ENCODE measurements around the gene CLSTN2. TPM values are rescaled to one million over a fixed set of nuclear protein-coding genes. Genes with fewer than 3 reads are reported as not detected.

The CLSTN2 gene
- total and polyA plus RNA-seq, 2 of the 13 experiments (the other 11 are each of a cell fraction or from before 2014, with no cell fraction given), result not detected

DNA sequence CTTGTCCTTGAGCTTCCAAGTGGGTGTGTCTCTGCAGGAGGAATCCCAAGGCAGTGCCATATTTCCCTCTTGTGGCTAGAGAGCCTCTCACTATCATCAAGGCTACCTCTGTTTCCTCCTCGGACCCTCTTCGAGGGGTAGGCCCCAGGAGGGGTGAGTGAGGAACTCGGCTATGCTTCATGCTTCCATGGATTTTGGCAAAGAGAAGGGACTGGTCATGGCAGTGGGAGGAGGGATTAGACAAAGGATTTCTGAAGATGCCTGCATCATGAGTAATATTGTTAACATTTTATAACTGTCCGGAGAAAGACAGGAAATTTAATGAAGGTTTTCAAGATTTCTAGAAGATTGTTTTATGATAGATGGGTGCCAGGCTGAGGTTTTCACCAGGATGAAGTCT lies 241.5 kb downstream of the CLSTN2 start (continued):
- TF ChIP-seq, protein P1, sequence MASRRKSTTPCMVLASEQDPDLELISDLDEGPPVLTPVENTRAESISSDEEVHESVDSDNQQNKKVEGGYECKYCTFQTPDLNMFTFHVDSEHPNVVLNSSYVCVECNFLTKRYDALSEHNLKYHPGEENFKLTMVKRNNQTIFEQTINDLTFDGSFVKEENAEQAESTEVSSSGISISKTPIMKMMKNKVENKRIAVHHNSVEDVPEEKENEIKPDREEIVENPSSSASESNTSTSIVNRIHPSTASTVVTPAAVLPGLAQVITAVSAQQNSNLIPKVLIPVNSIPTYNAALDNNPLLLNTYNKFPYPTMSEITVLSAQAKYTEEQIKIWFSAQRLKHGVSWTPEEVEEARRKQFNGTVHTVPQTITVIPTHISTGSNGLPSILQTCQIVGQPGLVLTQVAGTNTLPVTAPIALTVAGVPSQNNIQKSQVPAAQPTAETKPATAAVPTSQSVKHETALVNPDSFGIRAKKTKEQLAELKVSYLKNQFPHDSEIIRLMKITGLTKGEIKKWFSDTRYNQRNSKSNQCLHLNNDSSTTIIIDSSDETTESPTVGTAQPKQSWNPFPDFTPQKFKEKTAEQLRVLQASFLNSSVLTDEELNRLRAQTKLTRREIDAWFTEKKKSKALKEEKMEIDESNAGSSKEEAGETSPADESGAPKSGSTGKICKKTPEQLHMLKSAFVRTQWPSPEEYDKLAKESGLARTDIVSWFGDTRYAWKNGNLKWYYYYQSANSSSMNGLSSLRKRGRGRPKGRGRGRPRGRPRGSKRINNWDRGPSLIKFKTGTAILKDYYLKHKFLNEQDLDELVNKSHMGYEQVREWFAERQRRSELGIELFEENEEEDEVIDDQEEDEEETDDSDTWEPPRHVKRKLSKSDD (CRISPR knock-in tag; IDR thresholded peaks at IDR 0.05; ENCODE audit: low read depth), result no peak
- TF ChIP-seq MZF1 (CRISPR knock-in tag; IDR thresholded peaks at IDR 0.05; ENCODE audit: borderline replicate concordance), result no peak
- no peak for TF ChIP-seq ZNF20 (CRISPR knock-in tag; IDR thresholded peaks at IDR 0.05)

DNA sequence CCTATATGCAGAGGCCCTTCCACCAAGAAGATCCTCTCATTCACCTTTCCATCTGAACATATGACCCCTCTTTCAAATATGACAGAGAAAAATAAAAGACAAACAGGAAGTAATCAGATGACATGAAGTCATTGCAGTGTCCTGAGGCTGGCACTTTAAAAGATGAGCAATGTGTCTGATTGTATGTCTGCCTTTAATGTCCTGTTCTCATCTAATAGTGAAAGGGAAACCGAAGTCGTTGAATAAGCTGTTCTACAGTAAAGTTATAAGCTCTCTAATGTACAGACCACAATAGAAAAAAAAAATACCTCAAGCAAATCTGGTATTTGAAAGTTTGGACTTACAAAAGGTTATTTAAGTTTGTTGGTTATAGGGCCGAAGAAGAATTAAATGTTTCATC lies 243.0 kb downstream of the CLSTN2 start:
- no peak overlapping the region for H3K9ac ChIP-seq (ENCODE audit: insufficient read depth, low read depth, low read length)
- H3K9me3 ChIP-seq (ENCODE audit: low read length), result no peaks in the 10 kb centered on the region
- ATAC-seq (no peak), FAIRE-seq (no peak), DNase-seq (ENCODE audit: low spot score) (no peak)
- in situ Hi-C loops (cut with HindIII; ENCODE audit: extremely low pct_ligation_motif_present, low pct_unique_long_range_greater_than_20kb), result no loop called here
- BruUV-seq (replicated peaks), result no TSS peak
- intact Hi-C loops (cut with micrococcal nuclease; ENCODE audit: unreplicated experiment), result no loop called here
- no peak overlapping the region for H2AFZ ChIP-seq (ENCODE audit: low read length)
- WGBS (ENCODE audit: low lambda C conversion rate), result 1% methylated on average over 3 of the region's 3 CpGs
- no peaks in the 10 kb centered on the region for H3K27me3 ChIP-seq (ENCODE audit: control insufficient read depth in 1 of 2, insufficient read depth in 2 of 2, low read length in 2 of 2)
- no peaks in the 10 kb centered on the region for H3K36me3 ChIP-seq (replicated peaks in 1 of 2; ENCODE audit: control insufficient read depth in 1 of 2, insufficient read depth in 2 of 2, low read length in 2 of 2)
- POLR2A ChIA-PET, result no interaction called here
- CTCF ChIA-PET (ENCODE audit: low intra/inter-chr PET ratio, low total read pairs), result no interaction called here
- H3K4me2 ChIP-seq (ENCODE audit: low read depth, low read length), result no peak overlapping the region
- no peak overlapping the region for H3K27ac ChIP-seq (ENCODE audit: extremely low read length, insufficient read depth, low read length)
- H4K20me1 ChIP-seq (ENCODE audit: insufficient read depth, low read length), result no peaks in the 10 kb centered on the region
- H3K4me3 ChIP-seq (replicated peaks in 1 of 3; ENCODE audit: insufficient read depth in 1 of 3, low read depth in 2 of 3, low read length in 3 of 3), result no peak overlapping the region
- no peaks in the 10 kb centered on the region for H3K4me1 ChIP-seq (ENCODE audit: insufficient read depth, low read length)
- no peaks in the 10 kb centered on the region for H3K79me2 ChIP-seq (ENCODE audit: insufficient read depth, low read length)
- no peak for TF ChIP-seq CBX1 (IDR thresholded peaks at IDR 0.05; ENCODE audit: low read depth)
- TF ChIP-seq, protein P2, sequence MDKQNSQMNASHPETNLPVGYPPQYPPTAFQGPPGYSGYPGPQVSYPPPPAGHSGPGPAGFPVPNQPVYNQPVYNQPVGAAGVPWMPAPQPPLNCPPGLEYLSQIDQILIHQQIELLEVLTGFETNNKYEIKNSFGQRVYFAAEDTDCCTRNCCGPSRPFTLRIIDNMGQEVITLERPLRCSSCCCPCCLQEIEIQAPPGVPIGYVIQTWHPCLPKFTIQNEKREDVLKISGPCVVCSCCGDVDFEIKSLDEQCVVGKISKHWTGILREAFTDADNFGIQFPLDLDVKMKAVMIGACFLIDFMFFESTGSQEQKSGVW (CRISPR knock-in tag; IDR thresholded peaks at IDR 0.05; ENCODE audit: borderline replicate concordance), result no peak
- TF ChIP-seq, protein P3, sequence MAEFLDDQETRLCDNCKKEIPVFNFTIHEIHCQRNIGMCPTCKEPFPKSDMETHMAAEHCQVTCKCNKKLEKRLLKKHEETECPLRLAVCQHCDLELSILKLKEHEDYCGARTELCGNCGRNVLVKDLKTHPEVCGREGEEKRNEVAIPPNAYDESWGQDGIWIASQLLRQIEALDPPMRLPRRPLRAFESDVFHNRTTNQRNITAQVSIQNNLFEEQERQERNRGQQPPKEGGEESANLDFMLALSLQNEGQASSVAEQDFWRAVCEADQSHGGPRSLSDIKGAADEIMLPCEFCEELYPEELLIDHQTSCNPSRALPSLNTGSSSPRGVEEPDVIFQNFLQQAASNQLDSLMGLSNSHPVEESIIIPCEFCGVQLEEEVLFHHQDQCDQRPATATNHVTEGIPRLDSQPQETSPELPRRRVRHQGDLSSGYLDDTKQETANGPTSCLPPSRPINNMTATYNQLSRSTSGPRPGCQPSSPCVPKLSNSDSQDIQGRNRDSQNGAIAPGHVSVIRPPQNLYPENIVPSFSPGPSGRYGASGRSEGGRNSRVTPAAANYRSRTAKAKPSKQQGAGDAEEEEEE (CRISPR knock-in tag; IDR thresholded peaks at IDR 0.05; ENCODE audit: borderline replicate concordance), result no peak
- no peak for TF ChIP-seq ZBTB42 (CRISPR knock-in tag; IDR thresholded peaks at IDR 0.05)
- TF ChIP-seq JUNB (CRISPR knock-in tag; IDR thresholded peaks at IDR 0.05; ENCODE audit: borderline replicate concordance), result no peak
- no peak for TF ChIP-seq ZNF432 (CRISPR knock-in tag; IDR thresholded peaks at IDR 0.05; ENCODE audit: borderline replicate concordance)
- no peak for TF ChIP-seq MLLT10 (CRISPR knock-in tag; IDR thresholded peaks at IDR 0.05)
- TF ChIP-seq ZNF30 (CRISPR knock-in tag; IDR thresholded peaks at IDR 0.05), result no peak
- TF ChIP-seq, protein P4, sequence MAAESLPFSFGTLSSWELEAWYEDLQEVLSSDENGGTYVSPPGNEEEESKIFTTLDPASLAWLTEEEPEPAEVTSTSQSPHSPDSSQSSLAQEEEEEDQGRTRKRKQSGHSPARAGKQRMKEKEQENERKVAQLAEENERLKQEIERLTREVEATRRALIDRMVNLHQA (CRISPR knock-in tag; IDR thresholded peaks at IDR 0.05), result no peak
- TF ChIP-seq, protein P5, sequence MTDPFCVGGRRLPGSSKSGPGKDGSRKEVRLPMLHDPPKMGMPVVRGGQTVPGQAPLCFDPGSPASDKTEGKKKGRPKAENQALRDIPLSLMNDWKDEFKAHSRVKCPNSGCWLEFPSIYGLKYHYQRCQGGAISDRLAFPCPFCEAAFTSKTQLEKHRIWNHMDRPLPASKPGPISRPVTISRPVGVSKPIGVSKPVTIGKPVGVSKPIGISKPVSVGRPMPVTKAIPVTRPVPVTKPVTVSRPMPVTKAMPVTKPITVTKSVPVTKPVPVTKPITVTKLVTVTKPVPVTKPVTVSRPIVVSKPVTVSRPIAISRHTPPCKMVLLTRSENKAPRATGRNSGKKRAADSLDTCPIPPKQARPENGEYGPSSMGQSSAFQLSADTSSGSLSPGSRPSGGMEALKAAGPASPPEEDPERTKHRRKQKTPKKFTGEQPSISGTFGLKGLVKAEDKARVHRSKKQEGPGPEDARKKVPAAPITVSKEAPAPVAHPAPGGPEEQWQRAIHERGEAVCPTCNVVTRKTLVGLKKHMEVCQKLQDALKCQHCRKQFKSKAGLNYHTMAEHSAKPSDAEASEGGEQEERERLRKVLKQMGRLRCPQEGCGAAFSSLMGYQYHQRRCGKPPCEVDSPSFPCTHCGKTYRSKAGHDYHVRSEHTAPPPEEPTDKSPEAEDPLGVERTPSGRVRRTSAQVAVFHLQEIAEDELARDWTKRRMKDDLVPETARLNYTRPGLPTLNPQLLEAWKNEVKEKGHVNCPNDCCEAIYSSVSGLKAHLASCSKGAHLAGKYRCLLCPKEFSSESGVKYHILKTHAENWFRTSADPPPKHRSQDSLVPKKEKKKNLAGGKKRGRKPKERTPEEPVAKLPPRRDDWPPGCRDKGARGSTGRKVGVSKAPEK (CRISPR knock-in tag; IDR thresholded peaks at IDR 0.05; ENCODE audit: borderline replicate concordance), result no peak
- TF ChIP-seq ZNF510 (CRISPR knock-in tag; IDR thresholded peaks at IDR 0.05; ENCODE audit: low read depth), result no peak
